OCI-LY7 (cell line): Measurements from ENCODE around the gene CDCP1. TPM values are rescaled to one million over a fixed set of nuclear protein-coding genes. Genes with fewer than 3 reads are reported as not detected.

Experiments
- BruUV-seq: library from RNA; stranded (reverse); fragments of 400-500 nt; replicated peaks from 2 replicates; lab custom pipeline; 2021; lab: Mats Ljungman, UMichigan
- CTCF ChIA-PET: fragments of 300-600 bp; sonication (Branson Sonifier 250); formaldehyde crosslinking; loops from one replicate; lab custom pipeline; 2022; ENCODE audit warnings: antibody characterized with exemption; ENCODE audit not compliant: unreplicated experiment; lab: Charles Lee
- POLR2A ChIA-PET: fragments of 300-600 bp; sonication (Branson Sonifier 250); formaldehyde crosslinking; loops from one replicate; lab custom pipeline; 2022; ENCODE audit warnings: antibody characterized with exemption; lab: Charles Lee
- DNase-seq: peaks from one replicate; pipeline ENCODE4 v3.0.0-alpha.2; 2015; ENCODE audit warnings: low spot score
- H2AFZ ChIP-seq: fragments of 200-600 bp; sonication (generic), shearing (Covaris generic); 2 replicates; pipeline ENCODE4 v1.6.1; 2014; ENCODE audit warnings: mild to moderate bottlenecking, antibody characterized with exemption, low read length, moderate library complexity
- H3K27ac ChIP-seq: fragments of 200-600 bp; sonication (generic); 2 replicates; pipeline ENCODE4 v1.5.1; 2014; ENCODE audit warnings: mixed run types, low read depth, mild to moderate bottlenecking, moderate library complexity, low read length, inconsistent platforms; ENCODE audit not compliant: poor library complexity, severe bottlenecking
- H3K36me3 ChIP-seq: fragments of 200-600 bp; sonication (generic); 2 replicates; pipeline ENCODE4 v1.6.1; 2014; ENCODE audit warnings: mild to moderate bottlenecking, antibody characterized with exemption, low read length, moderate library complexity, mixed read lengths; ENCODE audit not compliant: insufficient read depth
- H3K4me1 ChIP-seq: fragments of 200-600 bp; sonication (generic); 2 replicates; pipeline ENCODE4 v1.5.1; 2014; ENCODE audit warnings: mild to moderate bottlenecking, low read length; ENCODE audit not compliant: insufficient read depth, poor library complexity, severe bottlenecking
- H3K4me2 ChIP-seq: fragments of 200-600 bp; sonication (generic); 2 replicates; pipeline ENCODE4 v1.6.1; 2014; ENCODE audit warnings: mild to moderate bottlenecking, low read length
- H3K4me3 ChIP-seq: fragments of 200-600 bp; sonication (generic); 2 replicates; pipeline ENCODE4 v1.5.1; 2014; ENCODE audit warnings: mild to moderate bottlenecking, low read depth, low read length; ENCODE audit not compliant: poor library complexity, severe bottlenecking
- H3K79me2 ChIP-seq: fragments of 200-600 bp; sonication (generic); 2 replicates; pipeline ENCODE4 v1.6.1; 2016; ENCODE audit warnings: low read depth, mild to moderate bottlenecking, low read length, moderate library complexity, mixed read lengths; ENCODE audit not compliant: insufficient read depth
- H3K9me2 ChIP-seq: fragments of 200-600 bp; sonication (generic); 2 replicates; pipeline ENCODE4 v1.6.1; 2016; ENCODE audit warnings: mild to moderate bottlenecking, low read length, mixed read lengths; ENCODE audit not compliant: insufficient read depth
- H3K9me3 ChIP-seq: fragments of 200-600 bp; sonication (generic); 2 replicates; pipeline ENCODE4 v1.6.1; 2014; ENCODE audit warnings: mild to moderate bottlenecking, mixed run types, low read length, mixed read lengths
- H4K20me1 ChIP-seq: fragments of 200-600 bp; sonication (generic); 2 replicates; pipeline ENCODE4 v1.6.1; 2014; ENCODE audit warnings: mild to moderate bottlenecking, antibody characterized with exemption, low read length, moderate library complexity, mixed read lengths; ENCODE audit not compliant: insufficient read depth
- CTCF ChIP-seq: fragments of 200-600 bp; sonication (generic); conservative IDR thresholded peaks from 2 replicates; pipeline ENCODE4 v1.5.1; 2014; ENCODE audit warnings: mild to moderate bottlenecking, antibody characterized with exemption, low read length, moderate library complexity, mixed read lengths
- EZH2phosphoT487 ChIP-seq: fragments of 200-600 bp; sonication (generic); IDR thresholded peaks from 2 replicates; pipeline ENCODE4 v1.6.1; 2018; ENCODE audit warnings: low read depth, borderline replicate concordance, mild to moderate bottlenecking, mixed run types, antibody characterized with exemption, low read length, moderate library complexity, mixed read lengths
- intact Hi-C: fragments of 100-400 bp; cut with micrococcal nuclease; formaldehyde crosslinking; loops from one replicate; pipeline ENCODE4 v1.10.0; 2022; ENCODE audit not compliant: unreplicated experiment
- total RNA-seq, 2 experiments: library from RNA; depleted of rRNA in 1 of 2; stranded (reverse); fragments of >200 nt in 1 of 2; shearing (Covaris generic) in 1 of 2; gene quantifications; 2 replicates each; pipeline ENCODE4 v1.2.3, GENCODE V29; 2014 to 2022

Gene CDCP1
- total RNA-seq, 2 experiments from 2014 or later: not detected

GRCh38 chr3:45105855-45106671, 40.1 kb downstream of the CDCP1 start:
- Histone ChIP-seq H3K79me2 (no peaks in the 10 kb centered on the region), H3K4me1 (no peaks in the 10 kb centered on the region), H3K9me2 (no peaks in the 10 kb centered on the region), H2AFZ (no peak overlapping the region), H3K4me2 (no peak overlapping the region), H3K36me3 (no peaks in the 10 kb centered on the region), H3K9me3 (no peaks in the 10 kb centered on the region), H4K20me1 (no peaks in the 10 kb centered on the region), H3K4me3 (no peak overlapping the region), H3K27ac (no peak overlapping the region)
- TF ChIP-seq EZH2phosphoT487: no peak
- no peak for TF ChIP-seq CTCF
- DNase-seq: no peak
- intact Hi-C loops: no loop called here
- BruUV-seq: no TSS peak
- ChIA-PET POLR2A (no interaction called here), CTCF (no interaction called here)

GRCh38 chr3:45104715-45105711, 41.2 kb downstream of the CDCP1 start:
- TF ChIP-seq EZH2phosphoT487 (no peak), CTCF (no peak)
- CTCF ChIA-PET: no interaction called here
- no peak overlapping the region for H2AFZ ChIP-seq
- no peak for DNase-seq
- intact Hi-C loops: no loop called here
- H3K27ac ChIP-seq: no peak overlapping the region
- H3K4me3 ChIP-seq: no peak overlapping the region
- no peaks in the 10 kb centered on the region for H3K9me3 ChIP-seq
- no peak overlapping the region for H3K4me2 ChIP-seq
- H4K20me1 ChIP-seq: no peaks in the 10 kb centered on the region
- no peaks in the 10 kb centered on the region for H3K9me2 ChIP-seq
- H3K79me2 ChIP-seq: no peaks in the 10 kb centered on the region
- BruUV-seq: no TSS peak
- no peaks in the 10 kb centered on the region for H3K36me3 ChIP-seq
- POLR2A ChIA-PET: no interaction called here
- H3K4me1 ChIP-seq: no peaks in the 10 kb centered on the region
